GM19455 (cell line): ENCODE results near the gene CHST8.

ENCODE experiments used
- ATAC-seq: cut with Tn5 transposase; IDR thresholded peaks from one replicate; pipeline ENCODE4 v1.9.1; 2021; ENCODE audit not compliant: unreplicated experiment

Gene CHST8

GRCh38 chr19:33713194-33713593, 91.4 kb downstream of the CHST8 start:
- ATAC-seq: no peak

DNA sequence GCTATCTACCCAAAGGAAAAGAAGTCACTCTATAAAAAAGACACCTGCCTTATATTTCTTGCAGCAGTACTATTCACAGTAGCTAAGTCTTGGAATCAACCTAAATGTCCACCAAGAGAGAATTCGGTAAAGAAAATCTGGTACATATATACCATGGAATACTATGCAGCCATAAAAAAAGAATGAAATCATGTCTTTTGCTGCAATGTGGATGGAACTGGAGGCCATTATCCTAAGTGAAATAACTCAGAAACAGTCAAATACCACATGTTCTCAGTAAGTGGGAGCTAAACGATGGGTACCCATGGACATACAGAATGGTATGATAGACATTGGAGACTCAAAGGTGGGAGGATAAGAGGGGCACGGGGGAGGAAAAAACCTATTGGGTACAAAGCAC, 92.4 kb downstream of the CHST8 start:
- no peak for ATAC-seq

DNA sequence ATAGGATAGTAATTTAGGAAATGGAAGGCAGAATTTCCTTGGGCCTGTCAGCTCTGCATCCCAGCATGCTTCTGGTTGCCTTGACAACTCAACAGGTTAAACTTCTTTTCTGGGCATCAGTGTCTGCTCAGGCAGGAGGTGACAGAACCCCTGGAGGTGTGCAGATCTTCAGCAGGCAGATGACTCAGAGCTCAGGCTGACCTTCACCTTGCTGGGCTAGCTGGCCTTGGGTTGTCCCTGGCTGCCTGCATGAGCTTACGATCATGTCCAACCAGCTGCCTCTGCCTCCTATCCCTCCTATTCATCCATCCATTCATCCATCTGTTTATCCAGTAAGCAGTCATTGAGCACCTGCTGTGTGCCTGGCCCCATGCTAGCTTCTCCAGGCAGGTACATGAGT, 93.7 kb downstream of the CHST8 start:
- ATAC-seq: no peak

GRCh38 chr19:33717878-33718277, 96.1 kb downstream of the CHST8 start:
- ATAC-seq: no peak

DNA sequence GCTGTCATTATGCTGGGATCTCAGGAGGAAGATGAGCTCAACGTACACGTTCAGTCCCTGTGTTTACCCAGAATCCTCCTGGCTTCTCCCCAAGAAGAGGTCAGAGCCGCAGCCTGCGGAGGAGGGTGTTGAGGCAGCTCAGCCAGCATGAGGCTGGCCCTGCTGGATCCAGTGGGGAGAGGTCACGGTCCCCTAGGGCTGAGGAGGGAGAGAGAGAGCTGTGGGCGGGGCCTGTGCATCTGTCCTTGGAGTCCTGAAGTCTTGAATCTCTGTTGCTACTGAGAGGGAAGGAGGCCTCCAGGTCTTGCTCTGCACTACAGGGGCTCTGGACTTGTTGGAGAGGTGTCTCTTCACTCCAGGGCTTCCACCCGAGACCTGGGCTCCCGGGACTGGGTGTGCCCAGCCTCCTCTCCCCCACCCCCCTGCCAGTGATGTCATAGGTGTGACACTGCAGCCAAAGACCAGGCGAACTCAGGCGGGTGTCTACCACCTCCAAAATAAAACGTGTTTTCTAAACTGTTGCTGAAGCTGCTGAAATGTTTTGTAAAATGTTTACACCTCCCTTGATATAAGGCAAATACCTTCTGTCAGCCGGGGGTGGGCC, 97.0 kb downstream of the CHST8 start:
- ATAC-seq: no peak

DNA sequence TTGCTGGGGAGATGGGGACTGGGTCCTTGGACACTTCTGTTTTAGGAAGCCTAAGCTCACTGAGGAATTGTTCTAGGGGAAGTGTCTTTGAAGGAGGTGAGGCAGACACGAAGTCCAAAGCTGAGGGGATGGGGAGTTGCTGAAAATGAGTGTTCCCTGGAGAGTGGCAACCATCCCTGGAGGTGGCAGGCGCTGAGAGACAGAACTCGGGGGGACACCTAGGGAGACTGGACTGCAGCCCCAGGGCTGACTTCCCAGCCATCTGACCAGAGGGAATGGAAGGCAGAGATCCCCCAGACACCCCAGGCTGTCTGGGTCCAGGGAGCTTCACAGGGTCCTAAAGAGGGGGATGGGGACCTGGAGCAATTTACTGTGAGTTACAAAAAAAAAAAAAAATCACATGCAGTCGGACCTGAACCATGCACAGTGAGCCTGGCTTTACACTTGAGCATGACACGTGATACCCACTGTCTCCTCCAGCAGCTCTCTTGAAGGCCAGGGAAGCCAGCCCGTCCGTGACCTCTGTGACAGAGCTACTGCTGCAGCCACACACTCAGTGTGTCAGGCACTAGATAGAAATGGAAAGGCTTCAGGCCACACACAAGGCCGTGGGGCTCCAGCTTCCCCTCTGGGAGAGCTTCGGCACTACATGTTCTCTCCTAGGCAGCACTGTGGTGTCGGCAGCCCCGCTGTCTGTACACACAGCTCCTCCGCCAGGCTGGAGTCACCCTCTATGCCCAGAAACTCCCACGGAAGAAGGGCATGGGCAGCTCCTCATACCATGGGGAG, 97.8 kb downstream of the CHST8 start:
- no peak for ATAC-seq

DNA sequence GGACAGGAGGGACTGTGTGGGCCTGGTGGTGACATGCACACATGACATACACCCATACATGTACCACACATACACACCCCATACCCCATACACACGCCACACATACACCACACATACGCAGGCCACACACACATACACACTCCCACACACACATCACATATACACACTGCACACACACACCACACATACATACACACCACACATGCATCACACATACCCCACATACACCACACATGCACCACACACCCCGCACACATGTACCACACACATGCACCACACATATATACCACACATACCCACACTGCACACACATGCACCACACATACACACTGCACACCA, 98.4 kb downstream of the CHST8 start:
- ATAC-seq: no peak

GRCh38 chr19:33720691-33721682, 99.2 kb downstream of the CHST8 start:
- ATAC-seq: no peak

GRCh38 chr19:33721735-33722297, 100.1 kb downstream of the CHST8 start:
- ATAC-seq: no peak

GRCh38 chr19:33722456-33723239, 100.9 kb downstream of the CHST8 start:
- no peak for ATAC-seq

DNA sequence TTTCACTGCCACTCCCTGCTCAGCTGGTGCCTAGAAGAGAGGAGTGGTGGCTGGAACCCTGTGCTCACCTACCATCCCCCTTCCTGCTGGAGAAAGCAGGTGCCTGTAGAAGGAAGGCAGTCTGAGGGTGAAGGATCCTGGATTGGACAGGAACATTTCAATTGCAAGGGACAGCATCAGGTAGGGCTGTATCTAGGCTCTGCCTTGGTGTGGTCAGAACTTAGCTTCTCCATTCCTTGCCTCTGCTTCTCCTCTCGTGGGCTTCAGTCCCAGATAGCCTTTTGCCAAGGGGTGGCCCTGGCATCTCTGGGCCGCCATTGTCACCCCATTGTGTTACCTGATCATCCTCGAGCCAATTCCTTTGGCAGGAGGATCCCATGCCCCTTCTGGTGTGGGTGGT, 101.8 kb downstream of the CHST8 start:
- ATAC-seq: no peak

GRCh38 chr19:33724021-33724720, 102.4 kb downstream of the CHST8 start:
- no peak for ATAC-seq

GRCh38 chr19:33724721-33725060, 102.9 kb downstream of the CHST8 start:
- ATAC-seq: no peak

DNA sequence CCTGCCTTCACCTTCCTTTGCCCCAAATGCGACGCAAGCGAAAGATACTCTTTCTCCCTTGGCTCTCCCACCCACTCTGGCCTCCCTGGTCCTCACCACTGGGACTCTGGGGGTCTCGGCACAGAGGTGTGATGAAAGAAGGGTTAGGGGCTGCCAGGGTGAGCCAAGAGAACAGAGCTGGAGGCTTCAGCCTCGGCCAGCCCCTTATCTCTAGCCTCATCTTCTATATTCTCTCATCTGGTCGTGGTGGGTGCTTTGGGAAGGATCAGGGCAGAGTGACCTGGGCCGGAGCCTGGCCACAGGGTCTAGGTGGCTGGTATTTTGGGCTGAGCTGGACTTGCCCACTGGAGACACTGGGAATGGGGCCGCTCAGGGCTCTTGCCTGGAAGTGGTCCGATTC, 103.8 kb downstream of the CHST8 start:
- no peak for ATAC-seq

DNA sequence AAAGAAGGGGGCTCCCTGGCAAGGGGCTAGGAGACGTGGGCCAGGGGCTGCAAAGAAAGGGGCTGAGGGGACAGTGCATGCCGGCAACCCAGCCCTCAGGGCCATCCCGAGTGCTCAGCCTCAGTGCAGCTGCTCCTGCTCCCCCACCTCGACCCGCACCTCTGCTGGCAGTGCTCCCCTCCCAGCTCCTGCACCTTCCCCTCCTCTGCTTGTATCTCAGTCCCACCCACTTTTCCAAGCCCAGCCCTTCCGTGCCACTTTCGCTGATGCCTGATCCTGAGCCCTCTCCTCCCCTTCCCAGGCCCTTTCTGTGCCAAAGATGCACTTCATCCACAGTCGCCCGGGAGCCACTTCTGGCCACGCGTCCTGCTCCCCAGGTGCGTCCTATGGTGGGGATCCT, 105.0 kb downstream of the CHST8 start:
- no peak for ATAC-seq

DNA sequence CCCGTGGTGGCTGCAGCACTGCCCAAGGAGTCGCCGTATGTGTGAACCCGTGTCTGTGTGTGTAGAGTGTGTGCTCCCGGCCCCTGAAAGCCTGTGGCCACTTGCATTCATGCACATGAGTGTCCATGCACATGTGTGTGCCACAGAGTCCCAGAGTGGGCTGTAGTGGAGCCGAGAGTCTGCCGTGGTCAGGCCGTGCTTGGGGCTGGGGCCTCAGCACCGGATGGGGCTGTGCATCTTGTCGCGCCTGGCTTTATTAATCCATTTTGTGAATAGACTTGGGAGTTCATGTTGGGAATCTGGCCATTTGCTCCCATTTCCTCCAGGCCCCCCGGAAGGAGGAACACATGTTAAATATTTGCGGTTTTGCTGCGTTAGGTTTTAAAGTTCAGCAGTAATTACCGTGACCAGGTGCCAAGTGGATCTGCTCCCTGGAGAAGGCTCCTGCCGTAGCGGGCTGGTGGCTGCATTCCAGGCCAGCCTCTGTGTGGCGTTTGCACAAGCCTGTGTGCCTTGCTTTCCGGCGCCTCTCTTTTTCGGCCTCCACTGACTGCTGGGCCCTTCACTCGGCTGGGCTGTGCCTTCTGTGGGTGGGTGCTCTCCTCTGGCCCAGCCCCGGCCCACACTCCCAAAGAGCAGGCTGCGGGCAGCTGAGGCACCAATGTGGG, 105.7 kb downstream of the CHST8 start:
- ATAC-seq: no peak

DNA sequence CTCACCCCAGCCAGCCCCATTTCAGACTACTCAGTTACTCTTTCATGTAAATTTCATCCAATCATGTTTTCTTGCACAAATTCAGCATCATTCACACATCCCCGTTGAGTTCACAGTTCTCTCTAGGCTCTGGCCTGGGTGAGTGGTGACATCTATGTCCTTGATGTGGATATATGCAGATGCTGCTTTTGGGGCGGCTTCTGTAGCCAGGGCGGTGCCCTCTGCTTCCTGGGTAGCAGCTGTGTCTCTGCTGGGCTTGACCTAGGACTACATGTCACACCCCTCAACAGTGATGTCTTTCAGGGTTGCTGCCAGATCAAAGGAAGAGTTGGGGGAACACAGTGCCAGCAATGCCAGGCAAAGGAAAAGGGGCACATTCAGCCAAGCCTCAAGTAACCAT, 106.4 kb downstream of the CHST8 start:
- no peak for ATAC-seq

DNA sequence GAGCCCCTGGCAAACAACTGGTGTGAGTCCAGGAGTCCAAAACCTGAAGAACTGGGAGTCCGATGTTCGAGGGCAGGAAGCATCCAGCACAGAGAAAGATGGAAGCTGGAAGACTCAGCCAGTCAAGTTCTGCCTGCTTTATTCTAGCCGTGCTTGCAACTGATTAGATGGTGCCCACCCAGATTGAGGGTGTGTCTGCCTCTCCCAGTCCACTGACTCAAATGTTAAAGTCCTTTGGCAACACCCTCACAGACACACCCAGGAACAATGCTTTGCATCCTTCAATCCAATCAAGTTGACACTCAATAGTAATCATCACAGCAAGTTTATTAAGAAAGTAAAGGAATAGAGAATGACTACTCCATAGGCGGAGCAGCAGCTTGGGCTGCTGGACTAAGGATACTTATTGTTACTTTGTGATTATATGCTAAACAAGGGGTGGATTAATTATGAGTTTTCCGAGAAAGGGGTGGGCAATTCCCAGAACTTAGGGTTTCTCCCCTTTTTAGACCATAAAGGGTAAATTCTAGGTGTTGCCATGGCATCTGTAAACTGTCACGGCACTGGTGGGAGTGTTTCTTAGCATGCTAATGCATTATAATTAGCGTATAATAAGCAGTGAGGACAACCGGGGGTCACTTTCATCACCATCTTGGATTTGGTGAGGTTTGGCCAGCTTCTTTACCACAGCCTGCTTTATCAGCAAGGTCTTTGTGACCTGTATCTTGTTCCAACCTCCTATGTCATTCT, 109.3 kb downstream of the CHST8 start:
- ATAC-seq: no peak

GRCh38 chr19:33731881-33732280, 110.1 kb downstream of the CHST8 start:
- ATAC-seq: no peak
